Erythroblast (primary cell): ENCODE results near the gene IL6ST.

Source experiments
- GATA1 ChIP-seq: IDR thresholded peaks from 2 replicates; pipeline ENCODE4 v1.6.1; 2011; ENCODE audit warnings: low read depth, mild to moderate bottlenecking, control low read depth, low read length, moderate library complexity
- POLR2A ChIP-seq: IDR thresholded peaks from 2 replicates; pipeline ENCODE4 v1.6.1; 2011; ENCODE audit warnings: mild to moderate bottlenecking, low read length

- TF ChIP-seq POLR2A (no peak), GATA1 (no peak)
Observed at GRCh38 chr5:55927861-55928655, 66.7 kb downstream of the IL6ST start.
